MM.1S (cell line): Measurements from ENCODE around the gene NHP2.

Experiments used
- DNase-seq: peaks from one replicate; pipeline ENCODE4 v3.0.0-alpha.2; 2015
- H2AFZ ChIP-seq: fragments of 300-600 bp; sonication (generic); 2 replicates; pipeline ENCODE4 v1.6.0; 2016; ENCODE audit warnings: antibody characterized with exemption, low read length
- H3F3A ChIP-seq: fragments of 300-600 bp; sonication (generic); 2 replicates; pipeline ENCODE4 v1.6.1; 2016; ENCODE audit warnings: mild to moderate bottlenecking, antibody characterized with exemption, low read length, moderate library complexity, mixed read lengths; ENCODE audit not compliant: insufficient read depth
- H3K27ac ChIP-seq: fragments of 300-600 bp; sonication (generic); 2 replicates; pipeline ENCODE4 v1.5.1; 2016; ENCODE audit warnings: mild to moderate bottlenecking, low read length
- H3K27me3 ChIP-seq: fragments of 300-600 bp; sonication (generic); replicated peaks from 2 replicates; pipeline ENCODE4 v1.6.0; 2016; ENCODE audit warnings: low read length; ENCODE audit not compliant: insufficient read depth
- H3K36me3 ChIP-seq: fragments of 300-600 bp; sonication (generic); replicated peaks from 2 replicates; pipeline ENCODE4 v1.6.1; 2016; ENCODE audit warnings: mild to moderate bottlenecking, low read length, mixed read lengths; ENCODE audit not compliant: insufficient read depth
- H3K4me1 ChIP-seq: fragments of 300-600 bp; sonication (generic); 2 replicates; pipeline ENCODE4 v1.6.1; 2016; ENCODE audit warnings: low read length, mixed read lengths
- H3K4me2 ChIP-seq: fragments of 300-600 bp; sonication (generic); 2 replicates; pipeline ENCODE4 v1.6.0; 2016; ENCODE audit warnings: low read depth, low read length
- H3K4me3 ChIP-seq: fragments of 300-600 bp; sonication (generic); 2 replicates; pipeline ENCODE4 v1.5.1; 2016; ENCODE audit warnings: low read length, mixed read lengths
- H3K79me2 ChIP-seq: fragments of 300-600 bp; sonication (generic); 2 replicates; pipeline ENCODE4 v1.6.1; 2016; ENCODE audit warnings: mixed run types, low read length, mixed read lengths
- H3K9ac ChIP-seq: fragments of 300-600 bp; sonication (generic); 2 replicates; pipeline ENCODE4 v1.6.1; 2016; ENCODE audit warnings: low read length, mixed read lengths
- H3K9me2 ChIP-seq: fragments of 300-600 bp; sonication (generic); replicated peaks from 2 replicates; pipeline ENCODE4 v1.6.1; 2016; ENCODE audit warnings: mild to moderate bottlenecking, low read length, mixed read lengths; ENCODE audit not compliant: insufficient read depth
- H3K9me3 ChIP-seq: fragments of 300-600 bp; sonication (generic); replicated peaks from 2 replicates; pipeline ENCODE4 v1.6.1; 2016; ENCODE audit warnings: mild to moderate bottlenecking, low read length, mixed read lengths; ENCODE audit not compliant: insufficient read depth
- H4K20me1 ChIP-seq: fragments of 300-600 bp; sonication (generic); 2 replicates; pipeline ENCODE4 v1.6.1; 2016; ENCODE audit warnings: mild to moderate bottlenecking, low read length, moderate library complexity, mixed read lengths; ENCODE audit not compliant: insufficient read depth
- EZH2 ChIP-seq: fragments of 300-600 bp; sonication (generic); optimal IDR thresholded peaks from 2 replicates; pipeline ENCODE3; 2017; ENCODE audit warnings: low read depth, mild to moderate bottlenecking, antibody characterized with exemption, low read length, mixed read lengths
- EZH2phosphoT487 ChIP-seq: fragments of 300-600 bp; sonication (generic); IDR thresholded peaks from 2 replicates; pipeline ENCODE4 v1.6.1; 2018; ENCODE audit warnings: antibody characterized with exemption, low read length
- TF ChIP-seq, protein P1 (sequence below): fragments of 300-600 bp; sonication (generic); IDR thresholded peaks from 2 replicates; pipeline ENCODE4 v1.5.1; 2016; ENCODE audit warnings: antibody characterized with exemption, low read length, mixed read lengths

The NHP2 gene

DNA sequence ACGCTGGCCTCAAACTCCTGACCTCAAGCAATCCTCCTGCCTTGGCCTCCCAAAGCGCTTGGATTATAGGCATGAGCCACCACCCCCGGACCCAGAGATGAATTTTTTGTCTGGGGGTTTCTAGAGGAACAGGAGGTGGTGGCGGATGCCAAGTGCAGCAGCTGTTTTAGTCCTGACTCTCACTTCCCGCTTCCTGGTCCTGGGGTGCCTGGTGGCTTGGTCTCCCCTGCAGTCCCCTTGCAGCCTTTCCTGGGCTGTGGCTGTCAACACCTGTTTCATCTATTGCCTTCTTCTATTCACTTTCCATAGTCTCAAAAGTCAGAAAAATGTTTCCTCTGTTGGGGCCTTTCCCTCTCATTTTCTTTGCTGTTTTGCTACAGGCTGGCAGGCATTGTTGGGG lies 6.5 kb upstream of the NHP2 start:
- Histone ChIP-seq H3K79me2 (no peaks in the 10 kb centered on the region), H3K36me3 (no peaks in the 10 kb centered on the region), H3K27me3 (peaks cover 12% of the 10 kb centered on the region), H3K4me1 (peaks cover 5% of the 10 kb centered on the region; the same call in 1 of the 2 replicates), H3K9me2 (no peaks in the 10 kb centered on the region), H2AFZ (no peak overlapping the region), H3K9me3 (no peaks in the 10 kb centered on the region), H4K20me1 (no peaks in the 10 kb centered on the region), H3K9ac (no peak overlapping the region), H3K4me3 (no peak overlapping the region), H3K4me2 (no peak overlapping the region), H3F3A (no peaks in the 10 kb centered on the region; the same call in 1 of the 2 replicates), H3K27ac (no peak overlapping the region)
- TF ChIP-seq, protein P1, sequence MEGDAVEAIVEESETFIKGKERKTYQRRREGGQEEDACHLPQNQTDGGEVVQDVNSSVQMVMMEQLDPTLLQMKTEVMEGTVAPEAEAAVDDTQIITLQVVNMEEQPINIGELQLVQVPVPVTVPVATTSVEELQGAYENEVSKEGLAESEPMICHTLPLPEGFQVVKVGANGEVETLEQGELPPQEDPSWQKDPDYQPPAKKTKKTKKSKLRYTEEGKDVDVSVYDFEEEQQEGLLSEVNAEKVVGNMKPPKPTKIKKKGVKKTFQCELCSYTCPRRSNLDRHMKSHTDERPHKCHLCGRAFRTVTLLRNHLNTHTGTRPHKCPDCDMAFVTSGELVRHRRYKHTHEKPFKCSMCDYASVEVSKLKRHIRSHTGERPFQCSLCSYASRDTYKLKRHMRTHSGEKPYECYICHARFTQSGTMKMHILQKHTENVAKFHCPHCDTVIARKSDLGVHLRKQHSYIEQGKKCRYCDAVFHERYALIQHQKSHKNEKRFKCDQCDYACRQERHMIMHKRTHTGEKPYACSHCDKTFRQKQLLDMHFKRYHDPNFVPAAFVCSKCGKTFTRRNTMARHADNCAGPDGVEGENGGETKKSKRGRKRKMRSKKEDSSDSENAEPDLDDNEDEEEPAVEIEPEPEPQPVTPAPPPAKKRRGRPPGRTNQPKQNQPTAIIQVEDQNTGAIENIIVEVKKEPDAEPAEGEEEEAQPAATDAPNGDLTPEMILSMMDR: no peak
- DNase-seq: no peak

DNA sequence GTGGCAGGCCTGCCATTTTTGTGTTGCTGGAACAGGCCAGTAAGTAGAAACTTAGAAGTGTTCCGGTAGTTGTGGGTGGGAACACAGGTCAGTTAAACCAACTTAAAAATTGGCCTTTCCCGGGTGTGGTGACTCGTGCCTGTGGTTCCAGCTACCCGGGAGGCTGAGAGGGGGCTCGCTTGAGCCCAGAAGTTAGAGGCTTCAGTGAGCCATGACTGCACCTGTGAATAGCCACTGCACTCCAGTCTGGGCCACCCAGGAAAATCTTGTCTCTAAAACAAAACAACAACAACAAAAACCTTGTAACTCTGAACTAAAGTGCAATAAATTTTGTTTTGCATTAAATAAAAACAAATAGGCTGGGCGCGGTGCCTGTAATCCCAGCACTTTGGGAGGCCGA lies 1.4 kb upstream of the NHP2 start:
- H2AFZ ChIP-seq: no peak overlapping the region
- TF ChIP-seq EZH2 (no peak), EZH2phosphoT487 (no peak)
- TF ChIP-seq, protein P1: no peak
- H3K9ac ChIP-seq: no peak overlapping the region
- no peaks in the 10 kb centered on the region; the same call in 1 of the 2 replicates for H3F3A ChIP-seq
- no peak overlapping the region for H3K4me3 ChIP-seq
- H4K20me1 ChIP-seq: no peaks in the 10 kb centered on the region
- peaks cover 5% of the 10 kb centered on the region; the same call in 1 of the 2 replicates for H3K36me3 ChIP-seq
- no peaks in the 10 kb centered on the region for H3K9me3 ChIP-seq
- peaks cover 34% of the 10 kb centered on the region for H3K79me2 ChIP-seq
- H3K9me2 ChIP-seq: no peaks in the 10 kb centered on the region
- H3K27ac ChIP-seq: no peak overlapping the region
- H3K4me1 ChIP-seq: no peaks in the 10 kb centered on the region
- DNase-seq: no peak
- H3K4me2 ChIP-seq: no peak overlapping the region
- no peaks in the 10 kb centered on the region; the same call in 1 of the 2 replicates for H3K27me3 ChIP-seq

DNA sequence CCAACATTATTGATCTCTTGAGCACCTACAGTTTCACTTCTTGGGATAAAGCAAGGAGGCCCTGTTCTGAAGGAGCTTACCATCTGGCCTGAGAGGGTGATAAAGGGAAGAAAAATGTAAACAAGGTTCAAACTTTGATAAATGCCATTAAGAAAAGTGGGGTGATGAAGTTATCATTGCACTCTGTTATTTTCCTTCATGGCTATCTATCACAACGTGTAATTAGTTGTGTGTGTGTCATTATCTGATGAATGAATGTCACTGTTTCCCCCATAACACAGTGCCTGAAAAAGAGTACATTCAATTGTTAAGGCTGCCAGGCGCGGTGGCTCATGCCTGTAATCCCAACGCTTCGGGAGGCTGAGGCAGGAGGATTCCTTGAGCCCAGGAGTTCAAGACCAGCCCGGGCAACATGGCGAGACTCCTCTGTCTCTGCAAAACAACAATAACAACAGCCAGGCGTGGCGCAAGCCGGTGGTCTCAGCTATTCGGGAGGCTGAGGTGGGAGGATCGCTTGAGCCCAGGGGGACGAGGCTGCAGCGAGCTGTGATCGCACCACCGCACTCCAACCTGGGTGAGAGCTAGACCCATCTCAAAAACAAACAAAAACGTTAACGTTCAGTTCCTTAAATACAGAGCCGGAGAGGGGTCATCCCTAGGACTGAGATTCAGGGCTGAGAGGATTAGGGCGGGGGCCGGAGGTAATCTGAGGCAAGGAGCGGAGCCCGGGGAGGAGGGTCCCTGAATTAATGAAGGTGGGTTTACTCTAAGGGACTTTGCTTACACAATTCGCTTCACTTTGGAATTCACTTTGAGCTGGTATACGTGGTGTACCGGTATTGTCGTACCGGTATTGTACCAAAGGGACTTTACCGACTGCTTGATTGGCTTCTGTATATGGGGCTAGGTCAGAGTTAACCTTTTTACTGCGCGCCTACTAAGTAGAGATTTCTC lies 917 bp downstream of the NHP2 start:
- DNase-seq: no peak
- H2AFZ ChIP-seq: peak overlapping the region; percentile 88; the same call in 1 of the 2 replicates
- no peaks in the 10 kb centered on the region for H3K9me3 ChIP-seq
- H3K9ac ChIP-seq: peak overlapping the region; percentile 81
- peaks cover 3% of the 10 kb centered on the region; the same call in 1 of the 2 replicates for H3F3A ChIP-seq
- TF ChIP-seq EZH2phosphoT487: no peak
- TF ChIP-seq, protein P1: no peak
- no peak for TF ChIP-seq EZH2
- H3K27me3 ChIP-seq: no peaks in the 10 kb centered on the region
- no peaks in the 10 kb centered on the region for H3K9me2 ChIP-seq
- H3K79me2 ChIP-seq: peaks cover 43% of the 10 kb centered on the region
- H3K4me1 ChIP-seq: no peaks in the 10 kb centered on the region
- no peaks in the 10 kb centered on the region for H4K20me1 ChIP-seq
- H3K4me2 ChIP-seq: peak overlapping the region; percentile 79
- peaks cover 11% of the 10 kb centered on the region; the same call in 1 of the 2 replicates for H3K36me3 ChIP-seq
- peak overlapping the region; percentile 88 for H3K4me3 ChIP-seq
- peak overlapping the region; percentile 30; the same call in 1 of the 2 replicates for H3K27ac ChIP-seq
